HPDE6-E6E7 (cell line): Measurements from ENCODE around the gene USP47.

ENCODE experiments used
- DNase-seq: peaks from one replicate; pipeline ENCODE4 v3.0.0; 2011; ENCODE audit warnings: missing footprints; ENCODE audit errors: extremely low spot score

USP47 gene

DNA sequence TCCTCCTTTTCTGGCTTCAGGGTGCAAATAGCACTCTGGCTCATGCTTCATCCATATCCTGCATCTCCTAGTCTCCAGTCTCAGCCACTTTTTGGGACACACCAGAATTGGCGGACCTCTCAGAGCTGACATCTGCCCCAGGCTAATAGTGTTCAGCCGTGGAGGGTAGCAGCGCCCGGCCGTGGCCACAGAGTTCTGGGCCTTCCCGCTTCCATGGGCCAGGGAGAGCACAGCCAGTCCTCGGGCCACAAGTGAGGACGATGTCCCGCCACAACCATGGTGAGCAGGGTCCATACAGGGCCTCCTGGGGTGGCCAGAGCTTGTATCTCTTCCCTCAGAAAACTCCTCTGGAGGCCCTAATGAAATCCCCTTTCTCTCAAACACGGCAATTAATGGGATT, 140.7 kb downstream of the USP47 start:
- DNase-seq, result no peak

DNA sequence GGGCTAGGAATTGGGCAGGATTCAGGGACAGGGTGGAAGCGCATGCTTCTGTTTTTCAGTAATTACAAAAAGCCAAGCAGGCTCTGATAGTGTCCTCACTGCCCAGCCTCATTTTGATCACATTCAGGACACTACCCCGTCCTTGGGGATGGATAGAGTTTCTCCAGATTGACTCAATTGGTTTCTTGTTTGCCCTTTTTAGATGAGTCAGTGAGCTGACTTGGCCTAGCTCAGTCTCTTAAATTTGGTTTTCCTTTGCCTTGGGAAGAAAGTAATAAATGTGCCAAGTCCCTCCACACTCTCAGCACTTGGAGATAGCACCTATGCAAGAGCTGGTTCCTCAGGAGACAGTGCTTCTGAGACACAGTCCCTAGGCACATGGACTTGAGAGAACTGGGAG, 141.2 kb downstream of the USP47 start:
- DNase-seq, result no peak

DNA sequence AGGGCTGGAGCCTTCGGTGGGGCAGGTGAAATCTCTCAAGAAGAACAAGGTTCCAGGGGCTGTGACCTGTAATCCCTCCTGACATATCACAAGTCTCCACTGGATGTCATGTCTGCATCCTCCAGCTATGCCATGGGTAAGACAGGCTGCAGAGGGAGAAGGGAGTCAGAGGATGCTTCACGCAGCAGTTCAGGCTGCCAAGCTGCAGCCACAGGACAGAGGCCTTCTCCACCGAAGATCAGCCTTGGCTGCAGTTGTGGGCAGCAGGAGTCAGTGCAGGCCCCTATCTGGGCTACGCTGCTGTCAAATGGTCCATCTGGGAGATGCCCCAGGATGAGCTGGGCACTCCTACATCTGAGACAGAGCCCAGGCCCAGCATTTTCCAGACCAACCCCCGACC, 141.7 kb downstream of the USP47 start:
- DNase-seq, result no peak

DNA sequence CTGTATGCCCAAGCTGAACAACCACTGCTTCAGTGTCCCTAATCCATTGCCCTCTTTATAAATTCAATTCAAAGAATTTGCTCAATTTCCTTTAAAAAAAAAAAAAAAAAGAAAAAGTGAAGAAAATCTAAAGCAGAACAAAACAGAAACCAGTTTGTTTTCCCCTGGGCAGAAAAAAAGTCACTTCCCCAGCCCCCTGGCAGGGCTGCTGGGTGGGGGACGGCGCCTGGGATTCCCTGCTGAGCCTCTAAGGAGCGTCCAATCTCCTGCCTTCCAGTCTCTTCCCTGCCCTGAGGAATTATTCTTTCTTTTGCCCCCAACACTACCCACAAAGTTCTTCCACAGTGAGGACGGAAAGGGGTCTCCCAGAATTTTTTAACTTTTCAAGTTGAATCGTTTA, 142.8 kb downstream of the USP47 start:
- no peak for DNase-seq

DNA sequence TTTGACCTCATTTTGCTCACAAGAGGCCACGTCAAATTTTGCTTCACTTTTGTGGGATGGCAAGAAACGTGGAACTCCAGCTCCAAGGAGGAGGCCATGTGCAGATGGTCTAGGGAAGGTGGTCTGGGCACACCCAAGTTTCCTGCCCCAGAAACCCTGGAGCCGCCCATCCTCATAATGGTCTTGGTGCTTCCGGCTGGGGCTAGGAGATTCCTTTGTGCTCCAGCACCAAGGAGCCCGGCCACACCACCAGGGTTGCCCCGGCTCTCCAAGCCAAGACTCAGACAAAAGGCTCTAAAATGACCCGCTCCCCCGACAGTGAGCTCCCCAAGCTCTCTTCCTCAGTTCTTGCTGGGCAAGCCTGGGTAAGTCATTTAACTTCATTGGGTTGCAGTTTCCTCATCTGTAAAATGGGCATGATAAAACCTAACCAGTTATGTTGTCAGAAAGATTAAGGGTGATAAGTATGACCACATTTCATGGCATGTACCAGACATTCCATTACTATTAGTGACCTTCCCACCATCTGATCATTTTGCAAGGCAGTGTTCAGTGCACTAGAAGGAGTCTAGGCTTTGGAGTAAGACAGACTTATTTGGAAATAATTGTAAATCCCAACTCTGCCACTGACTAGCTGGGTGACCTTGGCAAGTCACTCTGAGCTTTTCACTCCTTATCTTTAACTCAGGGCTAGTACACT, 143.4 kb downstream of the USP47 start:
- no peak for DNase-seq

DNA sequence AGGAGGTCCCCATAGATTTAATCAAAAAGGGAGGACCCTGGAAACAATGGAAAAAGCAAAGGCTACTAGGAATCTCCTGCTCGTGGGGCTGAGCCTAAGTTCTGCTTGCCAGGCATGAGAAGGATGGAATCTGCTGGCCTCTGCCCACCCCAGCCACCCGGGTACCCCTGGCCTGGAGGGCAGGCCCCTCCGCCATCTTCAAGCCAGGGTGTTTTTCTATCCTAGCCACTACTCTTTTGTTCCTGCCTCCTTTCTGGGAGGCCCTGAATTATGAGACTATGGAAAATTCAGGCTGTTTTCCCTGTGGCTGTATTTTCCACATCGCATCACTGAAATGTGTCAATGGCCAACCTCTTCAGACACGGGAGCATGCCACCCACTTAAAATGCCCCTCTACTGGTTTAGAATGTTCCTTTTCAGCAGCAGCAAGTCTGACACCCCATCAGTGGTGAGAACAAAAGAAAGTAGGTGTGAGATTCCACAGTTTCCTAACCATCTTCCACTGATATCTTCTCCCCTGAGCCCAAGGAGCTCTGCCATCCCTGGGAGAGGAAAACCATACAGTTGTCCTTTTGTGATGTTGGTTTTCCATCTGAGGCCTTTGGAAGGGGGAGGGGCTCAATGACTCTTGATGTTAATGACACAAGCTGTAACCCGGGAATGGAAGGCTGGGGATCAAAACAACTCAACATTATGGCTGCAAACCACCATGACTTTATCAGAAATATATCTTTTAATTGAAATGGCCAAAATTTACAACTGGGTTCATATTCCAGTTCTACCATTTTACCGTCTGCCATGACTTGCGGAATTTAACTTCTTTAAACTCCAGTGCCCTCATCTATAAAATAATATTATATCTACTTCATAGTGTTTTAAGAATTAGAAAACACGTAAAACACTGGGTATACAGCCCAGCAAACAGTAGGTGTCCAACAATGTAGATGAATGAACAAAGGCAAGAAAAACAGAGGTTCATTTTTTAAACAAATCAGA, 144.5 kb downstream of the USP47 start:
- no peak for DNase-seq

DNA sequence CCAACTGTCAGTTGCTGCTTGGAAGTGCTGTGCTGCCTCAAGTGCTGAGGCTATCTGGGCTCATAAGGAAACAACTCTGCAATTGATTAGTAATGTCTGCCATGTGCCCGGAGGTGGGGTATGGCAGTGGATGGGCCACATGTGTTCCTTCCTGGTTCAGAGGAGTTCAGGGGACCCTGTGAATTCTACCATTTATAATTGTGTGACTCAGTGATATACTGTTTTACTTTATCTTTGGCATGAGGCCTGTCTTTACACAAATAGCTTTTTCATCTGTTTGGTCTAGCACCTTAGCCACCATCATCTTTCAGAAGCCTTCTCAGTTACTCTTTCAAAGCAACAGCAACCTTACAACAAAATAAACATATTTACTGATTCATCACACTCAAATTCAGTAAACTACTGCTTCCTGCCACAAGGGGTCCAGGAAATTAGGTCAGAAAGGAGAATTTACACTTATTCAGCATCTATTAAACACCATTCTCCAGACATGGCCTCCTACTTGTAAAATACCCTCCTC, 145.8 kb downstream of the USP47 start:
- no peak for DNase-seq

DNA sequence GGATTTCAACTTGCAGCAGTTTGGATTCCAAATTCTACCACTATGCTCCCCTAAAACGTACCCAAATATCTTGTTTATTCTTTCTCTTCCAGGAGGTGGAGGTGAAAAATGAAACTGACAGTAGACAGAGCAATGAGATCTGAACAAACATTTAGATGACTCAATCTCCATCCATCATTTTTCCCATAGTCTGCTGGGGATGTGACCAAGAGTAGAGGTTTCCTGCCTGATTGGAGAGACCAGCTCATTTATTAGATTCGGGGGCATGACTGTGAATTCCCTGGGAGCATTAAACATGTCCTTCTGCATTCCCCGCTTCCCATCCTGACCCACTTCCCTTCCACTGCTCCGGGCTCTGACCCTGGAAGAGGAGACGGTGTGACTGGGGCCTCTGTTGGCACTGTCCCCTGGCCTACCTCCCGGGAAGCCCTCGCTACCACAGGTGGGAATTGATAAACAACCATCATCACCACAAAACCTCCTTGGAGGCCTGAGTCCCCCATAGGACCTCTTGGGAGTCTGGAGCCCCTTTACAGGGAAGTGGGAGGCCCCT, 146.4 kb downstream of the USP47 start:
- no peak for DNase-seq

DNA sequence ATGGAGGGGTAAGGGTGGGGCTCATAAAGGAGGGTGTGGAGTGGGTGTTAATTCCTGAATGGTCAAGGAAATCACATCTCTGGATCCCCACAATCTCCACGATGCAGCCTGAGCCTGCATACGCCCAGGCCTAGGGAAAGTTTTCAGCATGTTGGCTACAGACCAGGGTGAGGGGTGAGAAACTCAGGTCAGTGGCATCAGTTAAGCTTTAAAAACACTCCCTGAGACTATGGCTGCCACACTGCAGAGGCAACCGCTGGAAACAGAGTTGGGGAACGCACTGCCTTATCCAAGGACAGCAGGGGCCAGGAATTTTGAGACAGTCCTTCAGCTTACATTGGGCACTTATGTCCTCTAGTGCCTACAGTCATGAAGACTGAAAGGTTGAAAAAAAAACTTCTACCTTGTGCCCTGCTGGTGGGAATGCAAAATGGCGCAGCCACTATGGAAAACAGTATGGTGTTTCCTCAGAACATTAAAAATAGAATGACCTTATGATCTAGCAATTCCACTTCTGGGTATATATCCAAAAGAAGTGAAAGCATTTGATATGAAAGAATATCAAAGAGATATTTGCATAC, 147.0 kb downstream of the USP47 start:
- DNase-seq, result no peak

DNA sequence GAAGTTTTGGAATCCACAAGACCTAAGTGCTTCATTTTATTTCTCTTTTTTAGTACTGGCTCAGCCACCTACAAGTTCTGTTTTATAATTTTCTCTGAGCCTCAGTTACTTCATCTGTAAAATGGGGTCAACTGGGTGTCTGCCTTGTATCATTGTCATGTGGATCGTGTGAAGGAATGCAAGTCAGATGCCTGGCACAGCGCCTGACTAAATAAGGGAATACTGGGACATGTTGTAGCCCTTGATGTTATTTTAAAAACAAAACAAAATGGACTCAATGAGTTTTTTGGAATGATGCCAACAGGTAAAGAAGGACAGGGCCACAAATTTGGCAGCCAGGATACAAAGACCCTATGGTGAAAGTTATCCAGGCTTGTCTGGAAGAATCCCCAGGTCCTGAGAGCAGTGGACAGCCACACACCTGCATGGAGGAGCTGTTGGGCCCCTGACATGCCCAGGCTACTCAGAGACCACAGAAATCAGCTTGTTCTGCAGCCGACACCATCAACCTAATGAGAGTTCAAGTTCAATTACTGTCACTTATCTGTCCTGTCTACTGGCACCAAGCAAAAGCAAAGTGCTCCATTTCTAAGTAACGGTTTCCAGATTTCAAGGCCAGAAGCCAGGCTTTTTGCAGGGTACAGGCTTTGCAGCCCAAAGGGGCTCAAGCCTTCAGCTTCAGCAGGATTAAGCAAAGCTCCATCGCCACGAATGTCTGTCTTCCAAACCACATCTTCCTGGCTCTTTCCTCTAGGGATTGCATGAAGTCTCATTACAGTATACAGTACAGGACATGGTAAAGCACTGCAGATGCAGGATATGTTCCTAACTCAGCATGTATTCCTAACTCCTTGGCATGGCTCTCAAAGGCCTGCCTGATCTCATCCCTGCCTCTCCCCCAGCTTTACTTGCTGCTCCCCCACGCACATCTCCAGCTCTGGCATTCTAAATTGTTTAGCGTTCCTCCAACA, 148.3 kb downstream of the USP47 start:
- DNase-seq, result no peak

DNA sequence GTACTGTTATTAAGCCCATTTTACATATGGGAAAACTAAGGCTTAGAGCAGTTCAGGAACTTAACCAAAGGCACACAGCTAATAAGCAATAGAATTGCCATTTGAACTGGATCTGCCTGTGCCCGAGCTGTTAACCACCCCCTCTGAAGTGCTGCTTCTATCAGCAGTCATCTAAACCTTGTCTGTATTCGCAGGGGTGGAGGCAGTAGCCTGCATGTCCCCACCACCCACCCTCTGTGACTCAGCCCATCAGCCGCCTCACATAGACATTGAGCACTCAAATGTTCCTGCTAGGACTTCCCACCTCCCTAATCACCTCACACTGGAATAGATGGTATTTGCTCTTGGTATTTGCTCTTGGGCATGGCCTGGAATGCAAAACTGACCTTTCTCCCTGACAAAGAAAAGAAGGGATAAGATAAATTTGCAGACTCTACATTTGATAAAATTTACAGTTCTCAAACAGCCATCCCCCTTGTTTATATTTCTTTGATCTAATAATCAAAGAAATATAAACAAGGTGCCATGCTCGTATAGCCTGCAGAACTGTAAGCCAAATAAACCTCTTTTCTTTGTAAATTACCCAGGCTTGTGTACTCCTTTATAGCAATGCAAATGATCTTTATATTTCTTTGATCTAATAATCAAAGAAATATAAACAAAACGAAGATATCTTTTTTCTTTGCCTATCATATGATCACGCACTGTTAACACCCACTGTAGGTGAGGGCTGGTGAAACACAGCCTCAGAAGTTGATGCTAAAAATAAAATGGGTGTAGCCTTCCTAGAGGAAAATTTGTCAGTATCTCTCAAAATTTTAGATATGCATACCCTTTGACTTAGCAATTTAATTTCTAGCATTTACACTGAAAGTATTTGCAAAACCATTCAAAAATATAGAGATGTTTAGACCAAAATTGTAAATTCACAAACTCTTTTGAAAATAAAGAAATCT, 150.8 kb downstream of the USP47 start:
- DNase-seq, result no peak

DNA sequence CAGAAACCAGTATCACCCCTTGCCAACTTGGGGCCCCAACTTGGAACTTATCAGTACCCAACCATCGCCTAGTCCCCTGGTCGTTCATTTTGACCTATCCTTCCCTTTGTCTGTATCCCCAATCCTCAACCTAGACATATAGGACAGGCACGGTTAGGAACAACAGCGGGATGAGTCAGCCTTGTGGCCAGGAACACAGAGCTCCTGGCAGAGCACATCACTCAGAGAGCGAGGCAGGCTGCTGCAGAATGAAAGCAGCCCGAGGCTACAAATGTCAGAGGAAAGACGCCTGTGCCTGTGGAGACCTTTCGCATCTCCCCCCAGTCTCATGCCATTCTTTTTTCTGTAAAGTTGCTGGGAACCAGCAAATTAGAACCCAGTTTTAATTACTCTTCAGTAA, 152.1 kb downstream of the USP47 start:
- DNase-seq, result peak; percentile 84

DNA sequence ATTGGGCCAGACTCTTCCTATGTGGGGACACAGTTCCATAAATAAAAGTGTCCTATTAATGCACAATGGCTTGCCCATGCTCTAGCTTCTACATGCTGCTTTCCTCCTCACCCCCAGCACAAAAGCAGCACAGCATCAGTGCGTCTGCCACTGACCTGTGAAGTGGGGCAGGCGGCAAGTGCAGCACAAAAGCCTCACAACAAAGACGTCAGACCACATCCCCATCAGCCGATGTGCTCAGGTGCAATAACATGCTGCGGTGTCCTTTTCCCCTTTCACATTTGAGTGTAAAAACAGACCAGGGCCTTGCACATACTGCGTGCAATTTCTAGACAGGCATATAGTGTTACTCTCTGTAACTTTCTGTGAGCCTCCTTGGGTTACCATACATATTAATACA, 153.8 kb downstream of the USP47 start:
- no peak for DNase-seq

DNA sequence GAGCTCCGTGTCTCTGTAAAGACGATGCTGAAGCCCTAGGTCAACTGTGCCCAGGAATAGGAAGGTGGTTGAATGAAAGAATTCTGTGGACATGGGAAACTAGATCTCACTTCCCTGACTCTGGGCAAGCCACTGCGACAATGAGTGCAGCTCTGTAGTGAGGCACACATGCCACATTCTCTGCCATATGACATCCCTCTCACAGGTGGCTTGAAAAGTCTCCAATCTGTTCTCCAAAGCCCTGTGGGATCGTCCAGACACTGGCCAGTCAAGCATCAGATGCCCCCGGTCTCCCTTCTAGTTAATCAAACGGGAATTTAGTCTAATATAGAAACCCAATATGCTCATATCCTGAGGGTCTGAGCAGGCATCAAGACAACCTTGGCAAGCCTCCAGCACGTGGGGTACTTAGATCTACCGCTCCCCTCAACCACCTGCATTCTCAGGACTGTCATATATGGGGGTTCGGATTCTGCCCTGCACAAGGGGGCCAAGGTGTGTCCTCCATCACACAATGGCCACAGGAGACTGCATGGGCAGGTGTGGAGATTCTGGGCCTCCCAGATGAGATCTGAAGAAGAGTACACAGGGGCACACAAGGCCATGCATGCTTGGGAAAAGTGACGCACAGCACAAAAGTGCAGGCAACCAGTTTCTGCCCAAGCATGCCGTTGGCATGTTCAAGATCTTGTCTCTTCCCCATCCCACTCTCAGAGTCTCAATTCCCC, 154.7 kb downstream of the USP47 start:
- DNase-seq, result no peak

DNA sequence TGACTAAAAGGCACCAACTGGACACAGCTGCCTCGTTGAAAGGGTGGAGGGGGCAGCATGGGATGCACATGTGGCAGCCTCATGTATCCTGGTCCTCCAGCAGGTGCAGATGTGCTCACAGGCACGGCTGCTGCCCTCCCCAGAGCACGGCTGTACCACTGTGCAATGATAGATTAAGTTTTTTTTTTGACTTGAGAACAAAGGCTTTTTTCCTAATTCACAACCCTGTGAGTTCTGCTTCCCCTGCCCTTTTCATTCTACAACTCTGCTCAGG, 155.2 kb downstream of the USP47 start:
- no peak for DNase-seq

DNA sequence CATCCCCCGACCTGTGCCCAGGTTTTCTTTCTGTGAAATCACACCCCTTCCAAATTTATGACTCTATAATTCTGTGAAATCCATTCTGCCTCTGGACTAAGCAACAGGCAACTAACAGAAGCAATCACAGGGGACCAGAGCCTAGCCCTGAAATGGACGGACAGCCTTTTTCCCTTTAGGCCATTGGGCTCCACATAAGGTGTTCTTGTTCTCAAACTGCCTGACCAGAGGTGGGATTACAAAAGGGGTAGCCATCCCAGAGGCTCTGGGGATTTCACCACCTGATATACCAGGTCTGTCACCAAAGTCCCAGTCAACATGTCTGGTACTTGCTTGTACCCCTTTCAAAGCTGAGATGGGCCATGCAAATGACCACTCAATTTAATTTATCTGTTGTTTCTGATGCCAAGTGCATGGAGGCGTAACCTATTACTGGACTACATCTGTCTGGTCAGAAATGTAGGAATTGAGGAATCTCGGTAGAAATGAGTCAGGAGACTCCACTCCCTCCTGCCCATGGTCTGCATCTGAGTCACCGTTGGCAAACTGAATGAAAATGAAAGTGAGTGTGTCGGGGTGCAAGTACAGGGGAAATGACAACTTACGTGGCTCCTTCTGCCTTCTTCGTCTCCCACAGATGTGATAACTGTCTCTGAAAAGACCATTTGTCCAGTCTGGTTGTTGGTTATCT, 156.5 kb downstream of the USP47 start:
- peak; percentile 88 for DNase-seq

DNA sequence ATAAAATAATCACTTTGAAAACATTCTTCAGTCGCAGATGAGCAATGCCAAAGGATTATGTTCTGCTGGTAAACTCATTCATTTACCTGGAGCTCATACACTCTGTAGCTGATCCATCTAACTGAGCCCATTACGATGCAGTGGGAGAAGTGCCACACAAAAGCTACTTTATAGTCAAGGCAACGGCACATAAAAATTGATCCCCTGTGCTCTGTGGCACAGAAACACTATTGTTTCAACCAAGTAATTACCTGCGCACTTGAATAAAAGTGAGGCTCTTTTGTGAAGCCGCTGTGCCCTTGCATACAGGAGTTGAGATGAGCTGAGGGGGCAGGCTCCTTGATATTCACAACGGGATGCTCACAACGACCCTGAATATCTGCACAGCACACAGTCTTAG, 159.4 kb downstream of the USP47 start:
- DNase-seq, result no peak

DNA sequence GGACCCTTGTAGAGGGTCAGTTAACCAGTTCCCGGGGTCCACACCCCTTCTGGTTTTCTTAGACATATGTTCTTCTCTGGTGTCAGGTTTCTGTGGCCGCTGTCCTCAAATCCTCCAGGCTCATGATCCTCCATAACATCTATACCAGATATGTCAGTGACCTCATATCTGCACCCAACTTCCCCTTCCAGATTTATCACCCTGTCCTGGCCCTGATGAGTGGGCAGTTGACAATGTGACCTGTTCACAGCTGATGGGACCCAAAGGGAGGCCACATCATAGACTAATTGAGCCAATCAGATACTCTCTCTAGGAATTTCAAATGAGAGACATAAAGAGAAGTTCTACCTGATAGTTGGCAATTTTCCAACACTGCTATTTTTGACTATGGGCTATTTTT, 161.6 kb downstream of the USP47 start:
- no peak for DNase-seq

DNA sequence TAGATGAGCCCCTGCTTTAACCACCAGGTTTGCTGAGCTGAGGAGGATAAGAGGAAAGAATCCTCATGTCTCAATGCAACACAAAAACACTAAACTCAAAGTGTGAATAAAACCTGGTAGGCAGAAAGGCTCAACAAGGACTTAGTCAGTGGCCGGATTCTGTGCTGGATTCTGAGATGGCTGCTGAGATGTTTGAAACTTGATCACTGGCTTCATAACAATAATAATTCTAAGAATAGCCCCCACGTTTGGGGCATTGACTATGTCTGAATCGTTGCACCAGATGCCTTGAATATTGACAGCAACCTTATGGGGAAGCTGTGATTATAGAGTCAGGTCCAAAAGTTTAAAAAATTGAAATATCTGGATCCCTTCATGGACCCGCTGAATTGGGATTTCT, 162.0 kb downstream of the USP47 start:
- no peak for DNase-seq
